HepG2 (cell line): Measurements from ENCODE around the gene HSP90AA1. TPM values are rescaled to one million over a fixed set of nuclear protein-coding genes. Genes with fewer than 3 reads are reported as not detected.

ENCODE experiments used
- ATAC-seq: fragments of 200-7000 bp; cut with Tn5 transposase; 3 replicates; pipeline ENCODE4 v1.9.1; 2020; ENCODE audit warnings: mild to moderate bottlenecking, moderate library complexity
- BruUV-seq: library from RNA; stranded (reverse); fragments of 400-500 nt; replicated peaks from 2 replicates; lab custom pipeline; 2021; lab: Mats Ljungman, UMichigan
- CTCF ChIA-PET: fragments of 300-600 bp; formaldehyde crosslinking; extraction: SDS; loops from one replicate; lab custom pipeline; 2021; ENCODE audit warnings: low total read pairs, inconsistent platforms, low intra/inter-chr PET ratio; lab: Yijun Ruan, JAX
- POLR2A ChIA-PET: fragments of 350-600 bp; sonication (Branson Sonifier 250); formaldehyde crosslinking; loops from one replicate; lab custom pipeline; 2020; ENCODE audit warnings: antibody characterized with exemption, inconsistent platforms; lab: Yijun Ruan, JAX
- DNase-seq: peaks from one replicate; pipeline ENCODE4 v3.0.0-alpha.2; 2015; ENCODE audit warnings: low spot score
- FAIRE-seq: peaks from 3 replicates; lab custom pipeline; 2011; peaks lifted over from hg19 to GRCh38; lab: Jason Lieb, UNC
- H2AFZ ChIP-seq: one replicate; pipeline ENCODE4 v1.6.1; 2011; ENCODE audit warnings: low read length, inconsistent platforms
- H3K27ac ChIP-seq: fragments of 300-600 bp; 3 replicates; pipeline ENCODE4 v1.8.0; 2011; ENCODE audit warnings: mixed run types, mild to moderate bottlenecking, mixed read lengths, low read length, inconsistent platforms; ENCODE audit not compliant: insufficient read depth; ENCODE audit errors: extremely low read length
- H3K27me3 ChIP-seq, 2 experiments: fragments of 200-600 bp in 1 of 2; 2 replicates in 1 of 2; 3 replicates in 1 of 2; pipeline versions ENCODE4 v1.6.0 to v1.8.0; 2011; ENCODE audit warnings: low read length in 2 of 2, mild to moderate bottlenecking in 2 of 2, moderate library complexity in 2 of 2, inconsistent platforms in 1 of 2; ENCODE audit not compliant: insufficient read depth in 2 of 2, control insufficient read depth in 1 of 2
- H3K36me3 ChIP-seq, 2 experiments: fragments of 200-600 bp in 1 of 2; replicated peaks in 1 of 2; 2 replicates in 1 of 2; 3 replicates in 1 of 2; pipeline versions ENCODE4 v1.5.1 to v1.8.0; 2011; ENCODE audit warnings: low read length in 2 of 2, inconsistent platforms in 1 of 2; ENCODE audit not compliant: insufficient read depth in 2 of 2, control insufficient read depth in 1 of 2
- H3K4me1 ChIP-seq: 2 replicates; pipeline ENCODE4 v1.5.1; 2012; ENCODE audit warnings: low read length, inconsistent platforms; ENCODE audit not compliant: insufficient read depth
- H3K4me2 ChIP-seq: 2 replicates; pipeline ENCODE4 v1.6.0; 2011; ENCODE audit warnings: low read depth, low read length, inconsistent platforms
- H3K4me3 ChIP-seq, 3 experiments: fragments of 200-600 bp in 1 of 3; sonication (generic), shearing (Covaris generic) in 1 of 3; replicated peaks in 1 of 3; 2 replicates each; pipeline ENCODE4 v1.5.1; 2011 to 2016; ENCODE audit warnings: low read length in 3 of 3, inconsistent platforms in 2 of 3, low read depth in 2 of 3, mild to moderate bottlenecking in 2 of 3, control low read depth in 1 of 3, mixed read lengths in 1 of 3; ENCODE audit not compliant: insufficient read depth in 1 of 3
- H3K79me2 ChIP-seq: one replicate; pipeline ENCODE4 v1.6.1; 2011; ENCODE audit warnings: low read length, inconsistent platforms; ENCODE audit not compliant: insufficient read depth
- H3K9ac ChIP-seq: 2 replicates; pipeline ENCODE4 v1.6.0; 2011; ENCODE audit warnings: mild to moderate bottlenecking, low read depth, low read length, inconsistent platforms; ENCODE audit not compliant: insufficient read depth
- H3K9me3 ChIP-seq: 2 replicates; pipeline ENCODE4 v1.5.1; 2012; ENCODE audit warnings: mild to moderate bottlenecking, low read length
- H4K20me1 ChIP-seq: 2 replicates; pipeline ENCODE4 v1.6.0; 2011; ENCODE audit warnings: inconsistent platforms, mild to moderate bottlenecking, low read length, moderate library complexity; ENCODE audit not compliant: insufficient read depth
- ETV5 ChIP-seq: IDR thresholded peaks from 2 replicates; pipeline ENCODE4 v1.6.1; 2018; ENCODE audit warnings: missing biosample characterization, missing genetic modification reagents, inconsistent platforms, borderline replicate concordance
- FOSL2 ChIP-seq: sonication (generic); formaldehyde crosslinking; IDR thresholded peaks from 2 replicates; pipeline ENCODE4 v1.4.0; 2020; ENCODE audit warnings: missing genetic modification reagents
- NFIB ChIP-seq: sonication (generic); formaldehyde crosslinking; IDR thresholded peaks from 2 replicates; pipeline ENCODE4 v1.9.0; 2021; ENCODE audit warnings: missing genetic modification reagents, mild to moderate bottlenecking, borderline replicate concordance
- PITX1 ChIP-seq: sonication (generic); formaldehyde crosslinking; IDR thresholded peaks from 2 replicates; pipeline ENCODE4 v1.5.1; 2020; ENCODE audit warnings: mild to moderate bottlenecking, missing genetic modification reagents
- TEAD2 ChIP-seq: sonication (generic); formaldehyde crosslinking; IDR thresholded peaks from 2 replicates; pipeline ENCODE4 v1.9.0; 2021; ENCODE audit warnings: missing genetic modification reagents
- TEAD3 ChIP-seq: optimal IDR thresholded peaks from 2 replicates; pipeline ENCODE3; 2016; ENCODE audit warnings: borderline replicate concordance
- ZNF460 ChIP-seq: sonication (generic); formaldehyde crosslinking; IDR thresholded peaks from 2 replicates; pipeline ENCODE4 v1.5.1; 2020; ENCODE audit warnings: missing genetic modification reagents, mild to moderate bottlenecking, borderline replicate concordance
- ZNF709 ChIP-seq: sonication (generic); formaldehyde crosslinking; IDR thresholded peaks from 2 replicates; pipeline ENCODE4 v1.5.0; 2020; ENCODE audit warnings: mild to moderate bottlenecking, missing genetic modification reagents
- WGBS: methylation state at CpG from one replicate; pipeline ENCODE4 v1.1.6; 2017; ENCODE audit warnings: low lambda C conversion rate; 5-methylcytosine and 5-hydroxymethylcytosine counted together
- in situ Hi-C: cut with HindIII; loops from 2 replicates; pipeline ENCODE4 v1.10.0; 2017; ENCODE audit warnings: low pct_unique_long_range_greater_than_20kb; ENCODE audit not compliant: extremely low pct_ligation_motif_present
- intact Hi-C: fragments of 100-400 bp; cut with micrococcal nuclease; formaldehyde crosslinking; loops from one replicate; pipeline ENCODE4 v1.10.0; 2022; ENCODE audit not compliant: unreplicated experiment
- polyA plus RNA-seq, 8 experiments: library from polyadenylated mRNA; depleted of rRNA in 3 of 8; stranded (reverse) in 7 of 8; unstranded in 1 of 8; fragments of >200 nt; fragmentation: Illumina TruSeq in 4 of 8; extraction: Trizol in 4 of 8; gene quantifications; 2 replicates each; pipeline versions ENCODE4 v1.2.1 to v1.2.3, GENCODE V29; 2011 to 2016; ENCODE audit warnings: low read depth in 4 of 8, missing spikeins in 1 of 8, mixed read lengths in 1 of 8; ENCODE audit not compliant: insufficient read depth in 1 of 8
- total RNA-seq, 5 experiments: library from RNA; depleted of rRNA; stranded (reverse); fragments of >200 nt; fragmentation: Illumina TruSeq; extraction: Trizol; gene quantifications; 2 replicates each; pipeline ENCODE4 v1.2.3, GENCODE V29; 2016; ENCODE audit warnings: low read depth in 1 of 5
- TF ChIP-seq, protein P1 (sequence below): sonication (generic); formaldehyde crosslinking; IDR thresholded peaks from 2 replicates; pipeline ENCODE4 v1.4.0; 2020; ENCODE audit warnings: missing genetic modification reagents
- TF ChIP-seq, protein P2 (sequence below): sonication (generic); formaldehyde crosslinking; IDR thresholded peaks from 2 replicates; pipeline ENCODE4 v1.4.0; 2020; ENCODE audit warnings: missing genetic modification reagents, low read depth, mild to moderate bottlenecking, borderline replicate concordance

Gene HSP90AA1
- total and polyA plus RNA-seq, 2 of the 13 experiments (the other 11 are each of a cell fraction or from before 2014, with no cell fraction given): 262 to 636 TPM

DNA sequence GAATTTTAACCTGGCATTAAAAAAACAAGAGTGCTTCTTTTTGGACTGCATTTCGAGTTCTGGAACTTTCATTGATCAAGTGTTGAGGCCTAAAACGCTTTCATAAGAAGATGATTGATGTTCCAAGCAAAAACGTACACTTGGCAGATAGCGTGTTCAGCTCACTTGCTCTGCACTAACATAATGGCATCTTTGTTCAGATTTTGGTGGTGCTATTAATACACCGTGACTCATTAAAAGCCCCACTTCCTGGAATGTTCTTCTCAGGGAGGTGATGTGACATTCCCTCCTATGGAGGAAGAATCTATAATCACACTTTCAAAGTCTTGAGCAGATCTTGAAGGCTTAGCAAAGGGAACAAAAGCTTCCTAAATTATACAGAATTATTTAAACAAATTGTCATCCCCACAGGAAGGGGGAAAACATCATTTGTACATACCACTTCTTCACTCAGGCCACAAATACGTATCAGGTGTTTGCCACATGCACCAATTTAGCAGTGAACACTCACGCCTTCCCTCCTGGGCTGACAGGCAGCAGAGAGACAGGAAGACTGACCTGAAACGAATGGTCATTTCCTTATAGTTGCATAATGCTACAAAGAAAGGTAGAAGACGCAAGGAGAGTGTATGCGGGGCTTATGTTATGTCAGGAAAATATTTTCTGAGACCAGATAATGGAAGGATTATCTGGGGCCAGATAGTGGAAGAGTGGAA lies 15.4 kb downstream of the HSP90AA1 start:
- H3K79me2 ChIP-seq: no peaks in the 10 kb centered on the region
- H3K27me3 ChIP-seq: no peaks in the 10 kb centered on the region
- 23% methylated on average over 10 of the region's 10 CpGs for WGBS
- DNase-seq (peak; percentile 56), ATAC-seq (no peak), FAIRE-seq (no peak)
- H4K20me1 ChIP-seq: no peaks in the 10 kb centered on the region
- H3K27ac ChIP-seq: no peak overlapping the region
- H3K4me1 ChIP-seq: peaks cover 13% of the 10 kb centered on the region; the same call in 1 of the 2 replicates
- ChIA-PET CTCF (no interaction called here), POLR2A (no interaction called here)
- TF ChIP-seq TEAD2 (CRISPR knock-in tag) (no peak), ETV5 (CRISPR knock-in tag) (peak; percentile 16; the same call in 1 of the 2 replicates), FOSL2 (peak; percentile 38), TEAD3 (CRISPR knock-in tag) (peak; percentile 46)
- in situ Hi-C loops (loop anchor here (10.0 kb wide), 1 partner anchor 243 kb away; the partner anchor contains the start of gene ZNF839), intact Hi-C loops (no loop called here)
- no peak overlapping the region for H3K4me3 ChIP-seq
- BruUV-seq: no TSS peak
- H3K36me3 ChIP-seq: no peaks in the 10 kb centered on the region
- no peak overlapping the region for H2AFZ ChIP-seq
- no peak overlapping the region for H3K9ac ChIP-seq
- no peaks in the 10 kb centered on the region for H3K9me3 ChIP-seq
- H3K4me2 ChIP-seq: no peak overlapping the region

DNA sequence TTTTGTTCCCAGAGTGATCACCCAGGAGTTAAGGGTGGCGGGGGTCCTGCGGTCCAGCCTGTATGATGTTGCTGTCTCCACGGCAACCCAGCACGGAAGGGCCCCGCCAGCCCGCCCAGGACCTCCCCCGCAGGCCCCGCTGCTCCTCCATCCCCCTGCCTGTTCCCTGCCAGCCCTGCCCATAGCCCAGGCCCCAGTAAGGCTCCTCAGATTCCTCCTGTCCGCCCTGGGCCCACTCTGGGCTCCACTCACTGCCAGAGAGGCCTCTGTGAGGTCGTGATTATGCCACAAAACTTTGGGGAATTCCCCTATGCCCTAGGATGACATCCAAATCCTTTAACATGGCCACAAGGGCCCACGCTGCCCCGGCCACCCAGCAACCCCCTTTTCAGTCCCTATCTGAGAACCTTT lies 20.8 kb downstream of the HSP90AA1 start:
- FAIRE-seq (no peak), ATAC-seq (peak; percentile 12; the same call in 2 of the 3 replicates)
- no TSS peak for BruUV-seq

More for the DNA sequence above, 20.8 kb downstream of the HSP90AA1 start:
- H3K9me3 ChIP-seq: no peaks in the 10 kb centered on the region
- no peaks in the 10 kb centered on the region for H3K79me2 ChIP-seq
- ChIA-PET POLR2A (no interaction called here), CTCF (no interaction called here)
- no peak overlapping the region for H3K9ac ChIP-seq
- H2AFZ ChIP-seq: no peak overlapping the region
- peaks cover 16% of the 10 kb centered on the region for H3K4me1 ChIP-seq
- WGBS: 90% methylated on average over 4 of the region's 12 CpGs
- H3K27me3 ChIP-seq: peaks cover 2 to 3% of the 10 kb centered on the region in 2 experiments; a peak in 2 of 5 replicates
- H3K36me3 ChIP-seq: no peaks in the 10 kb centered on the region
- in situ Hi-C loops (no loop called here), intact Hi-C loops (no loop called here)
- no peak overlapping the region for H3K27ac ChIP-seq
- H3K4me3 ChIP-seq: no peak overlapping the region
- TF ChIP-seq, protein P1, sequence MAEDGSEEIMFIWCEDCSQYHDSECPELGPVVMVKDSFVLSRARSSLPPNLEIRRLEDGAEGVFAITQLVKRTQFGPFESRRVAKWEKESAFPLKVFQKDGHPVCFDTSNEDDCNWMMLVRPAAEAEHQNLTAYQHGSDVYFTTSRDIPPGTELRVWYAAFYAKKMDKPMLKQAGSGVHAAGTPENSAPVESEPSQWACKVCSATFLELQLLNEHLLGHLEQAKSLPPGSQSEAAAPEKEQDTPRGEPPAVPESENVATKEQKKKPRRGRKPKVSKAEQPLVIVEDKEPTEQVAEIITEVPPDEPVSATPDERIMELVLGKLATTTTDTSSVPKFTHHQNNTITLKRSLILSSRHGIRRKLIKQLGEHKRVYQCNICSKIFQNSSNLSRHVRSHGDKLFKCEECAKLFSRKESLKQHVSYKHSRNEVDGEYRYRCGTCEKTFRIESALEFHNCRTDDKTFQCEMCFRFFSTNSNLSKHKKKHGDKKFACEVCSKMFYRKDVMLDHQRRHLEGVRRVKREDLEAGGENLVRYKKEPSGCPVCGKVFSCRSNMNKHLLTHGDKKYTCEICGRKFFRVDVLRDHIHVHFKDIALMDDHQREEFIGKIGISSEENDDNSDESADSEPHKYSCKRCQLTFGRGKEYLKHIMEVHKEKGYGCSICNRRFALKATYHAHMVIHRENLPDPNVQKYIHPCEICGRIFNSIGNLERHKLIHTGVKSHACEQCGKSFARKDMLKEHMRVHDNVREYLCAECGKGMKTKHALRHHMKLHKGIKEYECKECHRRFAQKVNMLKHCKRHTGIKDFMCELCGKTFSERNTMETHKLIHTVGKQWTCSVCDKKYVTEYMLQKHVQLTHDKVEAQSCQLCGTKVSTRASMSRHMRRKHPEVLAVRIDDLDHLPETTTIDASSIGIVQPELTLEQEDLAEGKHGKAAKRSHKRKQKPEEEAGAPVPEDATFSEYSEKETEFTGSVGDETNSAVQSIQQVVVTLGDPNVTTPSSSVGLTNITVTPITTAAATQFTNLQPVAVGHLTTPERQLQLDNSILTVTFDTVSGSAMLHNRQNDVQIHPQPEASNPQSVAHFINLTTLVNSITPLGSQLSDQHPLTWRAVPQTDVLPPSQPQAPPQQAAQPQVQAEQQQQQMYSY: no peak
- TF ChIP-seq ZNF709 (CRISPR knock-in tag) (no peak), NFIB (CRISPR knock-in tag) (no peak), PITX1 (CRISPR knock-in tag) (no peak), ZNF460 (CRISPR knock-in tag) (no peak)
- TF ChIP-seq, protein P2, sequence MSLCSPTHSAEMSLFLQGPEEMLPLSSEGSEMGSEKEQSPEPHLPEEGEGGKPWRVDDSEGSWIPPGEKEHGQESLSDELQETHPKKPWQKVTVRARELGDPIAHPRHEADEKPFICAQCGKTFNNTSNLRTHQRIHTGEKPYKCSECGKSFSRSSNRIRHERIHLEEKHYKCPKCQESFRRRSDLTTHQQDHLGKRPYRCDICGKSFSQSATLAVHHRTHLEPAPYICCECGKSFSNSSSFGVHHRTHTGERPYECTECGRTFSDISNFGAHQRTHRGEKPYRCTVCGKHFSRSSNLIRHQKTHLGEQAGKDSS: no peak
- no peak overlapping the region; the same call in 1 of the 2 replicates for H3K4me2 ChIP-seq
- no peaks in the 10 kb centered on the region for H4K20me1 ChIP-seq
- DNase-seq: no peak
